GM21723 (cell line): ENCODE data around the gene GPI.
A peak's percentile ranks its signal among the peaks of the same experiment; 100 is the strongest.

Experiments used
- ATAC-seq: cut with Tn5 transposase; IDR thresholded peaks from one replicate; pipeline ENCODE4 v1.9.1; 2021; ENCODE audit warnings: mild to moderate bottlenecking, moderate library complexity; ENCODE audit not compliant: unreplicated experiment

The GPI gene

GRCh38 chr19:34402074-34402600, 37.1 kb downstream of the GPI start:
- no peak for ATAC-seq

- peak; percentile 16 for ATAC-seq
Measured at GRCh38 chr19:34403784-34404108, 38.8 kb downstream of the GPI start.

- peak; percentile 78 for ATAC-seq
Measured at GRCh38 chr19:34404109-34404909, 39.3 kb downstream of the GPI start, which contains the start of gene PDCD2L. TSS of gene PDCD2L (plus strand) at chr19:34404399. CDS start at chr19:34404431, 32 bp downstream.

GRCh38 chr19:34405892-34406660, 41.1 kb downstream of the GPI start:
- ATAC-seq = no peak

GRCh38 chr19:34408411-34408810, 43.4 kb downstream of the GPI start:
- no peak for ATAC-seq

- no peak for ATAC-seq
Measured at GRCh38 chr19:34409189-34410164, 44.5 kb downstream of the GPI start.

- no peak for ATAC-seq
Measured at GRCh38 chr19:34411216-34411615, 46.2 kb downstream of the GPI start.

GRCh38 chr19:34416021-34416545, 51.1 kb downstream of the GPI start:
- ATAC-seq = no peak

GRCh38 chr19:34418300-34418699, 53.3 kb downstream of the GPI start:
- no peak for ATAC-seq

- no peak for ATAC-seq
Measured at GRCh38 chr19:34426096-34426661, 61.2 kb downstream of the GPI start.

- ATAC-seq = peak; percentile 52
Measured at GRCh38 chr19:34428549-34429285, 63.7 kb downstream of the GPI start.

GRCh38 chr19:34429553-34429952, 64.6 kb downstream of the GPI start:
- ATAC-seq = no peak

- peak; percentile 50 for ATAC-seq
Measured at GRCh38 chr19:34430738-34431625, 66.0 kb downstream of the GPI start.

- no peak for ATAC-seq
Measured at GRCh38 chr19:34431681-34432402, 66.8 kb downstream of the GPI start.

GRCh38 chr19:34432797-34433196, 67.8 kb downstream of the GPI start:
- no peak for ATAC-seq

GRCh38 chr19:34436716-34437115, 71.7 kb downstream of the GPI start:
- no peak for ATAC-seq

GRCh38 chr19:34448191-34448590, 83.2 kb downstream of the GPI start:
- ATAC-seq = no peak
